LNCaP clone FGC (cell line): ENCODE data around the gene REEP2.
"Not testable (repeated sequence)": the region's sequence is repeated elsewhere in the genome, so short reads cannot be mapped to it uniquely, and the experiment has no call there.

Experiments used
- DNase-seq: peaks from one replicate; pipeline ENCODE4 v3.0.0-alpha.2; 2011; ENCODE audit warnings: low read depth
- H3K4me3 ChIP-seq: 2 replicates; pipeline ENCODE4 v1.5.1; 2011; ENCODE audit warnings: mild to moderate bottlenecking, low read depth, low read length, control low read depth
- TF ChIP-seq, protein P1 (sequence below): IDR thresholded peaks from 2 replicates; pipeline ENCODE4 v1.5.1; 2012; ENCODE audit warnings: mild to moderate bottlenecking; ENCODE audit not compliant: control insufficient read depth, insufficient read depth; ENCODE audit errors: extremely low read depth

The REEP2 gene

DNA sequence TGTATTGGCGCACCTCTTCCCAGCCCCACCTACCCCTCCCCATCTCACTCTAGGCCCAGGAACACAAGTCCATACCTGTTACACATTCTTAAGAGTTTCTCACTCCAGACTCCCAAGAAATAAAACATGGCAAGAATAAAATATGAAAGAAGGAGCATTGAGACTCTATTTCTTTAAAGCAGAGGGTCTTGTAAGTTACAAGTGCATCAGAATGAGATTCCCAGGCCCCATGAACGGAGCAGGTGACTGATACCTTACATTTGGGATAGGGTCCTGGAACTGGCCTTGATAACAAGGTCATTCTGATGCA, 32.1 kb downstream of the REEP2 start:
- TF ChIP-seq, protein P1, sequence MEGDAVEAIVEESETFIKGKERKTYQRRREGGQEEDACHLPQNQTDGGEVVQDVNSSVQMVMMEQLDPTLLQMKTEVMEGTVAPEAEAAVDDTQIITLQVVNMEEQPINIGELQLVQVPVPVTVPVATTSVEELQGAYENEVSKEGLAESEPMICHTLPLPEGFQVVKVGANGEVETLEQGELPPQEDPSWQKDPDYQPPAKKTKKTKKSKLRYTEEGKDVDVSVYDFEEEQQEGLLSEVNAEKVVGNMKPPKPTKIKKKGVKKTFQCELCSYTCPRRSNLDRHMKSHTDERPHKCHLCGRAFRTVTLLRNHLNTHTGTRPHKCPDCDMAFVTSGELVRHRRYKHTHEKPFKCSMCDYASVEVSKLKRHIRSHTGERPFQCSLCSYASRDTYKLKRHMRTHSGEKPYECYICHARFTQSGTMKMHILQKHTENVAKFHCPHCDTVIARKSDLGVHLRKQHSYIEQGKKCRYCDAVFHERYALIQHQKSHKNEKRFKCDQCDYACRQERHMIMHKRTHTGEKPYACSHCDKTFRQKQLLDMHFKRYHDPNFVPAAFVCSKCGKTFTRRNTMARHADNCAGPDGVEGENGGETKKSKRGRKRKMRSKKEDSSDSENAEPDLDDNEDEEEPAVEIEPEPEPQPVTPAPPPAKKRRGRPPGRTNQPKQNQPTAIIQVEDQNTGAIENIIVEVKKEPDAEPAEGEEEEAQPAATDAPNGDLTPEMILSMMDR = no peak
- no peak for DNase-seq
- H3K4me3 ChIP-seq = no peak overlapping the region

DNA sequence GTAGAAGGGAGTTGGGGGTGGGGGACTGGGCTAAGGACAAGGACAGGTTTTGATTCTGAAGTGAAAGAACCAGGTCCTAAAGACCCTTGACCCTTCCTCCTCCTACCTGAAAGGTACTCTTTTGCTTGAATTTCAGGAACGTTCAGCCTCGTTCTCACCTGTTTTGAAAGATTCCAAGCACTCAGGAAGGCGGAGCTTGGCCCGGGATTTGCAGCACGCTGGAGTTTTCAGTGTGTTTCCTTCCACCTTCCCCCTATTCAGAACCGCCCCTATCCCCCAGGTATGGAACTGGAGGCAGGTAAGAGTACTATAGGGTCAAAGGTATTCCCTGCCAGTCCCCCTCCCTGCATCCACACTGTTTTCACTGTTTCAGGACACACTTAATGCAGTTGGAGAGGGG, 33.5 kb downstream of the REEP2 start:
- TF ChIP-seq, protein P1 = no peak
- no peak for DNase-seq
- H3K4me3 ChIP-seq = no peak overlapping the region

DNA sequence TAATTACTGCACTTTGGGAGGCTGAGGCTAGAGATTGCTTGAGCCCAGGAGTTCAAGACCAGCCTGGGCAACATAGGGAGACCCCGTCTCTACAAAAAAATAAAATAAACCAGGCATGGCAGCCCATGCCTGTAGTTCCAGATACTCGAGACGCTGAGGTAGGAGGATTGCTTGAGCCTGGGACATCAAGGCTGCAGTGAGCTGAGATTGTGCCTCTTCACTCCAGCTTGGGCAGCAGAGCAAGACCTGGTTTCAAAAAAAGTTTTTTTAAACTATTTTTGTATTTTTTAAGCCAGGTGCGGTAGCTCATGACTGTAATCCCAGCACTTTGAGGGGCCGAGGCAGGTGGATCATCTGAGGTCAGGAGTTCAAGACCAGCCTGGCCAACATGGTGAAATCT, 34.3 kb downstream of the REEP2 start:
- not testable (repeated sequence) for DNase-seq

DNA sequence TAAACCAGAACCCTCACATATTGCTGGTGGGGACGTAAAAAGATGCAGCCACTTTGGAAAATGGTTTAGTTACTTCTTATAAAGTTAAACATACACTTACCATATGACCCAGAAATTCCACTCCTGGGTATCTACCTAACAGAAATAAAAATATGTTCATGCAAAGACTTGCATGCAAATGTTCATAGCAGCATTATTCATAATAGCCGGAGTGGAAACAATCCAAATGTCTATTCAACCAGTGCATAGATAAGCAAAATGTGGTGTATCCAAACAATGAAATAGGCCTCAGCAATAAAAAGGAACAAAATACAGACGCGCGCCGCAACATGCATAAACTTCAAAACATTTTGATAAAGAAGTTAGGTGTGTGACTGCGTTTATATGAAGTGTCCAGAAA, 38.1 kb downstream of the REEP2 start:
- H3K4me3 ChIP-seq = no peak overlapping the region
- TF ChIP-seq, protein P1 = no peak
- DNase-seq = no peak

More for the DNA sequence above, 34.3 kb downstream of the REEP2 start:
- not testable (repeated sequence) for H3K4me3 ChIP-seq

DNA sequence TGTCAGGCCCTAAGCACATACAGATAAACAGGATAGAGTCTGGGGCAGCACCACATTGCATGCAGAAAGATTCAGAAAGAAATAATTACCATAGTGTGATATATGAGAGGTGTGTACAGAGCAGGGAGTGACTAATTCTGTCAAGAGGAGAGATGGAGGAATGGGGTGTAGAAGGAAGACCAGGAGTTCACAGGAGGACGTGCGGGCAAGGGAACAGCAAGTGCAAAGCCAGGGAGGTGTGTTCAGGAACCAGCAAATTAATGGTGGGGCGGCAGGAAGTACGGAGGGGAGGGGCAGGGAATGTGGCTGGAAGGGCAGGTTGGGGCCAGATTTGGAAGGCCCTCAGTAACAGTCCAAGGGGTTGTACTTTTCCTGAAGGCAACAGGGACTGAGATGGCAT, 43.8 kb downstream of the REEP2 start:
- TF ChIP-seq, protein P1 = no peak
- DNase-seq = no peak
- H3K4me3 ChIP-seq = no peak overlapping the region

DNA sequence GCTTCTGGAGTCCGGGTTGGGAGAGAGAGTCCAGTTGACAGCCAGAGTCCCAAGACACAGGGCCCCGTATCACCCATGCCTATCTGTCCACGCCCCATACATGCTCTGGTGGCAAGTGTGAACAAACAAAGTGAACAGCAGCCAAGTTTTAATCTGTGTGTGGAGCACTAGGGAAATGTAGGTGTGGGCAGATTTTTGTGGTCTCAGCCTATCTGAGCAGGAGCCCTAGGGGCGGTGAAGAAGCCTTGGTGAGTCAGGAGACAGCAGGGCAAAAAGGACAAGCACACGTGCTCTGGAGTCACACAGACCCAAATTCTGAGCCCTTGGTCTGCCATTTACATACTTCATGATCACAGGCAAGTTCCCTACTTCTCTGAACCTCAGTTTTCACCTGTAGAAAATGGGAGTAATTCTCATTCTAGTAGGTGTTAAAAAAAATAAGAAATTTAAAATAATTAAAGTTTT, 49.7 kb downstream of the REEP2 start:
- H3K4me3 ChIP-seq = no peak overlapping the region
- DNase-seq = no peak
- TF ChIP-seq, protein P1 = no peak

DNA sequence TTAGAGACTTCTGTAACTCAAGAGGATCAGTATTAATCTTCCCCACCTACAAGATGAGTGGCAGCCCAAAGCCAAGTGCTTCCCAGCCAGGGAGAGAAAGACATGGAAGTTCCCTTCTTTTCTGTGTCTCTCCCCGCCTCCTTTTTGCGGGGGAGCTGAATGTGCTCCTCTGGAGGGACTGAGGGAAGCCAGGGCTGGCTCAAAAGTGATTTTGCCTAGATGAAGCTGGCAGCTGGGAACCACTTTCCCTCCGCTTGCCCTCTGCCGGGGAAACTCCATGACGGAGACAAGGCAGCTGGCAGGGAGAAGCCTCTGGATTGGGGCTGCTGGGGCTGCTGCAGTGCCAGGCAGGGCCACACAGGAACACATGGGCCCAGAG, 50.8 kb downstream of the REEP2 start:
- DNase-seq = no peak
- H3K4me3 ChIP-seq = no peak overlapping the region
- TF ChIP-seq, protein P1 = no peak
